Activated CD4-positive, alpha-beta memory T cell treated with anti-CD3 and anti-CD28 coated beads, Interleukin-2, amount 10 ng/mL, durations not matched to agents 7 days and 5 days (primary cell): ENCODE measurements around the gene PRKAG2. TPM values are rescaled to one million over a fixed set of nuclear protein-coding genes. Genes with fewer than 3 reads are reported as not detected.

Experiments used
- CTCF ChIA-PET: fragments of 350-600 bp; sonication (Branson Sonifier 250); formaldehyde crosslinking; loops from one replicate; lab custom pipeline; 2021; ENCODE audit warnings: antibody characterized with exemption, inconsistent platforms; lab: Charles Lee
- POLR2A ChIA-PET: fragments of 350-600 bp; sonication (Branson Sonifier 250); formaldehyde crosslinking; loops from one replicate; lab custom pipeline; 2021; ENCODE audit warnings: antibody characterized with exemption; lab: Charles Lee
- DNase-seq: peaks from one replicate; pipeline ENCODE4 v3.0.0-alpha.2; 2020
- H3K27ac Mint-ChIP-seq: one replicate; pipeline ENCODE4 v1.8.0; 2021; ENCODE audit warnings: mild to moderate bottlenecking, mixed read lengths
- H3K27me3 Mint-ChIP-seq: one replicate; pipeline ENCODE4 v1.8.0; 2021; ENCODE audit warnings: mixed read lengths
- H3K36me3 Mint-ChIP-seq: one replicate; pipeline ENCODE4 v1.8.0; 2021; ENCODE audit warnings: low read depth, mixed read lengths
- H3K4me1 Mint-ChIP-seq: one replicate; pipeline ENCODE4 v1.8.0; 2021; ENCODE audit warnings: mixed read lengths
- H3K4me3 Mint-ChIP-seq: one replicate; pipeline ENCODE4 v1.8.0; 2021; ENCODE audit warnings: mild to moderate bottlenecking, mixed read lengths
- H3K9me3 Mint-ChIP-seq: one replicate; pipeline ENCODE4 v1.8.0; 2021; ENCODE audit warnings: mixed read lengths
- total RNA-seq, 2 experiments: library from RNA; stranded (reverse); gene quantifications; one replicate each; pipeline ENCODE4 v1.2.3, GENCODE V29; 2021

Gene PRKAG2
- total RNA-seq: 10 to 100 TPM; 25.4 to 33.7 TPM

DNA sequence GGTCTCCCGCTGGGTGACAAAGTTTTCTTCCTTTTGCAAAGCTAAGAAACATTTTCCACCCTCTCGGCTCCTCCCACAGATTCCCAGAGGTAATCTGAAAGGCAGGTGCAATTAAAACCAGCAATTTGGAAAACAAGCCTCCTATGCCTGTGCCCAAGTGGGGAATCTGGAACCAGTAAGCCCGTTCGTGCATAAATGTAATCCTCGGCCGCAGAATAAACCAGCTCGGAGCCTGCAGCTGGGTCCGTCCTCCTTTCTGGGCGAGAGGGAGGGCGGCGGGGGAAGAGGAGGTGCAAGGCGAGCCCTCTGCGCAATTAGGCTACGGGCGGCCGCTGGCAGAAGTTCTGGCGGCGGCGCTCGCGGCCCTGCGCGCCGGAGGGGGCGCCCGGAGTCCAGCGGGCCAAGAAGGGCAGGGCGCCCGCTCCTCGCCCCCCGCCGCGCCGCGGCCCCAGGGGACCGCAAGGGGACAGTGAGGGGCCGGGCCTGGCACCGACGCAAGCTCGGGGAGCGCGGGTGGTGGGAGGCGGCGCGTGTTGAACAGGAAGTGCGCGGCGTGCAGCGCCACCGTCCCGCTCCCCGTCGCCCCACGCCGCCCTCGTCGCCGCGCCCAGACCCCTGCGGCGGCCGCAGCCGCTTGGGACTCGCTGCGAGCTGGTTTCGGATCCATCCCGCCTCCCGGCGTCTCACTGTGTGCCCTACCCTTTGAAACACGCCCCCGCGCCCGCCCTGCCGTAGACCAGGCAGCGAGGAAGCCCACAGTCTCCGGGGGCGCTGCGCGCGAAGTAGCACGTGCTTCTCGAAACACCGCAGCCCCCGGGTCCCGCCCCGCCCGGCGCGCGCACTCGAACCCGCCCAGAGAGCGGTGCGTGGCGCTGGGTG lies at the start of gene PRKAG2:
Gene PRKAG2, minus strand, starts transcription at position 217 of the 879 bp plus-strand sequence. CDS start 495 bp downstream, outside the sequence.
- Mint-ChIP-seq H3K27ac (peak within 1 kb of the TSS; percentile 69), H3K4me1 (peaks cover 11% of the 10 kb centered on the region), H3K27me3 (peaks cover 3% of the 10 kb centered on the region), H3K36me3 (no peaks in the 10 kb centered on the region), H3K4me3 (peak within 1 kb of the TSS; percentile 89), H3K9me3 (no peaks in the 10 kb centered on the region)
- CTCF ChIA-PET: interaction anchor here (1.0 to 2.7 kb wide), 3 partner anchors 38 to 94 kb away, joined by 3 to 11 read pairs (median 4); no protein-coding TSS in a partner anchor
- POLR2A ChIA-PET: interaction anchor here (0.7 to 3.3 kb wide), 6 partner anchors 24 to 359 kb away, joined by 3 to 20 read pairs (median 5); no protein-coding TSS in a partner anchor
- DNase-seq: peak; percentile 70

- Mint-ChIP-seq H3K4me3 (no peak overlapping the region), H3K36me3 (no peaks in the 10 kb centered on the region), H3K9me3 (no peaks in the 10 kb centered on the region), H3K27me3 (peaks cover 5% of the 10 kb centered on the region), H3K27ac (no peak overlapping the region), H3K4me1 (peaks cover 13% of the 10 kb centered on the region)
- ChIA-PET CTCF (no interaction called here), POLR2A (no interaction called here)
- no peak for DNase-seq
Measured at GRCh38 chr7:151926336-151926712, 49.4 kb upstream of the PRKAG2 start.

DNA sequence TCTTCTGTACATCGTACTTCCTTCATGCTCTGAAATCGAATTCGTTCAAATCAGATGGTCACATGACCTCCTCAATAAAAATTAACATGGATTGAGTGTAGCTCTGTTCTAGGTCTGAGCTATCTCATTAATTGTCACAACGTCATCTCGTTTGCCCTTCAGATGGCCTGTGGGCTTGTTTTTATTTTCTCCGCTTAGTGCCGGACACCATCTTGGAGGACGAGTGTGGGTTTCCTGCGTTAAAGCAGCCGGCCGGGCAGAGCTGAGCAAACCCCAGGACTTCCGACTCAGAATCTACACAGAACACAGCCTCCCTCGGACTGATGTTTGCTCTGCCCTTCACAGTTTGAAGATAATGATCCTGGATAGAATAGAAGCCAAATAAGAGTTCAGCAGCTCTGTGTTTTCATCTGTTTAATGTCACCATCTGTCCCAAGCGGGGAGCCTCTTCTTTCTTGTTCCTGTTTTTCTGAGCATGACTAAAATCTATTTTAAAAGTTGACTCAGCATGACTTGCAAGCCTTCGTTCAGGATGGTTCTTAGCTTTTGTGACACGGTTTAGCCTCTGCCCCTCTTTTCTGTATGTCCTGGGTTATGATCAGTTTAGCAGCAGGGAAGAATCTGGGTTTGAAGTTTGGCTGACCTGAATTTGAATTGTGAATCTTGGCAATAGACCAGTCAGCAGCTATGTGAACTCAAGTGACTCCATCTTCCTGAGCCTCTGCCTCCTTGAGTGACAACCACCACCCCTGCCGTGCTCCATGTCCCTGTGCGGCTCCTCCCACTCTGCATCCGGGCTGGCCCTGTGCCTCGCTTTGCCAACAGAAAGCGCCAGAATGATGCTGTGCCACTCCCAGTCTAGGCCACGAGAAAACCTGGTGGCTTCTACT lies 48.8 kb upstream of the PRKAG2 start:
- ChIA-PET CTCF (no interaction called here), POLR2A (no interaction called here)
- Mint-ChIP-seq H3K27ac (peak overlapping the region; percentile 19), H3K36me3 (no peaks in the 10 kb centered on the region), H3K4me3 (no peak overlapping the region), H3K4me1 (peaks cover 14% of the 10 kb centered on the region), H3K27me3 (peaks cover 5% of the 10 kb centered on the region), H3K9me3 (no peaks in the 10 kb centered on the region)
- DNase-seq: no peak

DNA sequence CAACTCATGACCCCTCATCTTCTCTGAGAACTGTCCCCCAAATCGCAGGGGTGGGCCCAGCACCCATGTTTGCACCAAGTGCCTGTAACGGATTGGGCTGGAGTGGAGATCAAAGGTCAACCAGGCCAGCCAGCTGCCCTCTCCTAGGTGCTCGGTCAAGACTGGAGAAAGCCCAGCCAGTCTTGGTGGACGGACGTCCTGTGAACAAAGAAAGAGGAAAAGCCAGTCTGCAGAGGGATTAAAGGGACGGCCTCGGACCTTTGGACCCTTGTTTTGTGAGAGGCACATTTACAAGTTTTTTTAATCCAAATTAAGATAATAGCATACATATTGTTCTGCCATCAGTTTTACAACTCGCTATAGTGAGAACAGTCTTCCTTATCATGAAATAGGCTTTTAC lies 47.6 kb upstream of the PRKAG2 start:
- CTCF ChIA-PET: no interaction called here
- Mint-ChIP-seq H3K36me3 (no peaks in the 10 kb centered on the region), H3K27me3 (peaks cover 2% of the 10 kb centered on the region)

GRCh38 chr7:151924001-151924400 lies 47.1 kb upstream of the PRKAG2 start:
- Mint-ChIP-seq H3K4me3 (no peak overlapping the region), H3K27me3 (peaks cover 2% of the 10 kb centered on the region), H3K4me1 (peaks cover 14% of the 10 kb centered on the region), H3K36me3 (no peaks in the 10 kb centered on the region), H3K27ac (no peak overlapping the region), H3K9me3 (no peaks in the 10 kb centered on the region)
- no peak for DNase-seq
- POLR2A ChIA-PET: no interaction called here
- CTCF ChIA-PET: no interaction called here

More for the DNA sequence above, 47.6 kb upstream of the PRKAG2 start:
- DNase-seq: no peak
- POLR2A ChIA-PET: no interaction called here
- Mint-ChIP-seq H3K4me1 (peaks cover 14% of the 10 kb centered on the region), H3K4me3 (no peak overlapping the region), H3K27ac (no peak overlapping the region), H3K9me3 (no peaks in the 10 kb centered on the region)

GRCh38 chr7:151923097-151923876 lies 46.4 kb upstream of the PRKAG2 start:
- POLR2A ChIA-PET: no interaction called here
- no peak for DNase-seq
- peaks cover 4% of the 10 kb centered on the region for H3K27me3 Mint-ChIP-seq
- no peak overlapping the region for H3K27ac Mint-ChIP-seq
- CTCF ChIA-PET: no interaction called here
- H3K36me3 Mint-ChIP-seq: no peaks in the 10 kb centered on the region
- H3K4me3 Mint-ChIP-seq: no peak overlapping the region
- H3K4me1 Mint-ChIP-seq: peaks cover 14% of the 10 kb centered on the region
- no peaks in the 10 kb centered on the region for H3K9me3 Mint-ChIP-seq

- DNase-seq: no peak
- no peak overlapping the region for H3K27ac Mint-ChIP-seq
- H3K4me1 Mint-ChIP-seq: peaks cover 14% of the 10 kb centered on the region
- no peak overlapping the region for H3K4me3 Mint-ChIP-seq
- H3K9me3 Mint-ChIP-seq: no peaks in the 10 kb centered on the region
- ChIA-PET POLR2A (no interaction called here), CTCF (interaction anchor here (0.7 kb wide), 1 partner anchor 301 kb away, joined by 3 read pairs; no protein-coding TSS in a partner anchor)
- H3K36me3 Mint-ChIP-seq: no peaks in the 10 kb centered on the region
- H3K27me3 Mint-ChIP-seq: peaks cover 4% of the 10 kb centered on the region
Measured at GRCh38 chr7:151921451-151921850, 44.5 kb upstream of the PRKAG2 start.

GRCh38 chr7:151920488-151920887 lies 43.6 kb upstream of the PRKAG2 start:
- Mint-ChIP-seq H3K9me3 (no peaks in the 10 kb centered on the region), H3K4me3 (no peak overlapping the region), H3K27ac (no peak overlapping the region), H3K27me3 (peaks cover 4% of the 10 kb centered on the region), H3K4me1 (peaks cover 5% of the 10 kb centered on the region), H3K36me3 (no peaks in the 10 kb centered on the region)
- no peak for DNase-seq
- ChIA-PET CTCF (no interaction called here), POLR2A (no interaction called here)

GRCh38 chr7:151919595-151919994 lies 42.7 kb upstream of the PRKAG2 start:
- no peak overlapping the region for H3K27ac Mint-ChIP-seq
- H3K27me3 Mint-ChIP-seq: peaks cover 4% of the 10 kb centered on the region
- CTCF ChIA-PET: no interaction called here
- peaks cover 3% of the 10 kb centered on the region for H3K4me1 Mint-ChIP-seq
- no peaks in the 10 kb centered on the region for H3K36me3 Mint-ChIP-seq
- no peak overlapping the region for H3K4me3 Mint-ChIP-seq
- POLR2A ChIA-PET: interaction anchor here (0.6 kb wide), 1 partner anchor 17 kb away, joined by 3 read pairs; no protein-coding TSS in a partner anchor
- DNase-seq: no peak
- H3K9me3 Mint-ChIP-seq: no peaks in the 10 kb centered on the region

- CTCF ChIA-PET: no interaction called here
- no peak for DNase-seq
- peaks cover 8% of the 10 kb centered on the region for H3K27me3 Mint-ChIP-seq
- no peak overlapping the region for H3K27ac Mint-ChIP-seq
- POLR2A ChIA-PET: no interaction called here
- H3K36me3 Mint-ChIP-seq: no peaks in the 10 kb centered on the region
- peaks cover 4% of the 10 kb centered on the region for H3K9me3 Mint-ChIP-seq
- no peak overlapping the region for H3K4me3 Mint-ChIP-seq
- peaks cover 3% of the 10 kb centered on the region for H3K4me1 Mint-ChIP-seq
Measured at GRCh38 chr7:151918510-151918843, 41.6 kb upstream of the PRKAG2 start.

DNA sequence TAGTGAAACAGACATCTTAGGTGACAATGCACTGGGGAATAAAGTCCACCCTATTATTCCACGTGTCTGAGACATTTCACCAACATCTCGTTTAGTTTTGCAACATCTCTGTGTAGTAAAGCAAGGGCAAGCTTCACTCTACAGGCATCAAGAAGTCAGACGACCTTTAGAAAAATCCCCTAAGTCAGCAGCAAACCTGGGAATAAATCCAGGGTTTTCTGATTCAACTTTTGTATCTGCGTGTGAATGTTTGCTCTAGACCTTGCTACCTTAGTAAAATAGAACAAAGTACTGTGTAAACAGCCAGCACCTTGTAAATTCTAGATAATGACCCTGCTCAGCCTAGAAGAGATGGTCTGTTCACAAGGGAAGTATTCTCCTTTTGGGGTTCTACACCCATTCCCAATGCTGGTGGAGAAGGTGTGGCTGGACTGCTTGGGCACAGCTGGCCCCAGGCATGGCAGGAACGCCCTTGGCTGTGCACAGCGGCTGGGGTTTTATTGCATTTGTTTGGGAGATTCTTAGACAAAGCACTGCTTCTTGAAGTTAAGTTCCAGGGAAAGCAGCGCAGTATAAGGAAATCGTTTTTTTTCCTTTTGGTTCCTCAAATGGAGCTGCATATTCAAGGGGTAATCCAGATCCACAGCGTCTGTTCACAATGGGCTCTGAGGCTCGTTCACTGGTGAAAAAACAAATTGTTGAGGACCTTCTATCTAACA lies 41.0 kb upstream of the PRKAG2 start:
- Mint-ChIP-seq H3K36me3 (no peaks in the 10 kb centered on the region), H3K27ac (no peak overlapping the region), H3K9me3 (peaks cover 4% of the 10 kb centered on the region), H3K4me1 (peaks cover 3% of the 10 kb centered on the region), H3K4me3 (no peak overlapping the region), H3K27me3 (peaks cover 8% of the 10 kb centered on the region)
- DNase-seq: no peak
- POLR2A ChIA-PET: no interaction called here
- CTCF ChIA-PET: no interaction called here

DNA sequence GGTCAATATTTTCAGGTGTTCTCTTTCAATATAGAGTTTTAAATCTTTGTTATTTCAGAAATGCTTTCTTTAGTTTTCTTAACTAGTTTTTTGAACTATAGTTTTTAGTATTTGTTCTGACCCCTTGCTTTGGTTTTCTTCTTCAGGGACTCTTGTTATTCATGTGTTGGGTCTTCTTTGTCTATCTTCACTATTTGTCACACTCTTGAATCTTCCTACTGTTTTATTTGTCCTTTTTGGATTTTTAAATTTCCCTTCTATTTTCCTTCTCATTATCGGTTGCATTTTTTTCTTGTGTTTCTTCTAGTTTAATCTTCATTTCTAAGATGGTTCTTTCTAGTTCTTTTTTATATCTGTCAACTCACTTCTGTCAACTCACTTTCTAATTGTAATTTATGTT lies 37.1 kb upstream of the PRKAG2 start:
- no peak overlapping the region for H3K4me3 Mint-ChIP-seq
- no peaks in the 10 kb centered on the region for H3K36me3 Mint-ChIP-seq
- peaks cover 4% of the 10 kb centered on the region for H3K9me3 Mint-ChIP-seq
- ChIA-PET CTCF (no interaction called here), POLR2A (no interaction called here)
- no peak for DNase-seq
- H3K4me1 Mint-ChIP-seq: no peaks in the 10 kb centered on the region
- no peak overlapping the region for H3K27ac Mint-ChIP-seq
- peaks cover 11% of the 10 kb centered on the region for H3K27me3 Mint-ChIP-seq
